Measurements from ENCODE around the gene VIT.

DNA sequence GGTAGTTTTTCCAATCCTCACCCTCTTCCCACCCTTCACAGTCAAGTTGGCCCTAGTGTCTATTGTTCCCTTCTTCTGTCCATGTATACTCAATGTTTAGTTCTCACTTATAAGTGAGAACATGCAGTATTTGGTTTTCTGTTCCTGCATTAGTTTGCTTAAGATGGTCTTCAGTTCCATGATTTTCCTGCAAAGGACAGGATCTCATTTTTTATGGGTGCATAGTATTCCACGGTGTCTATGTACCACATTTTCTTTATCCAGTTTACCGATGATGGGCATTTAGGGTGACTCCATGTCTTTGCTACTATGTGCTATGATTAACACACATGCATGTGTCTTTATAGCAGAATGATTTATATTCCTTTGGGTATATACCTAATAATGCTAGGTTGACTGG is 165.4 kb downstream of the VIT start:
- no peak for TF ChIP-seq EZH2 (IDR thresholded peaks at IDR 0.05; ENCODE audit: insufficient read depth, poor library complexity, severe bottlenecking)
- TF ChIP-seq EZH2phosphoT487 (IDR thresholded peaks at IDR 0.05; ENCODE audit: insufficient read depth, low read depth): no peak

Data from GM23248 (cell line).